Measurements from ENCODE around the gene GATA3. TPM values are rescaled to one million over a fixed set of nuclear protein-coding genes. Genes with fewer than 3 reads are reported as not detected.
A peak's percentile ranks its signal among the peaks of the same experiment; 100 is the strongest.

Gene GATA3
- total and polyA plus RNA-seq, 2 experiments from 2014 or later, result 2.4 to 15.4 TPM

DNA sequence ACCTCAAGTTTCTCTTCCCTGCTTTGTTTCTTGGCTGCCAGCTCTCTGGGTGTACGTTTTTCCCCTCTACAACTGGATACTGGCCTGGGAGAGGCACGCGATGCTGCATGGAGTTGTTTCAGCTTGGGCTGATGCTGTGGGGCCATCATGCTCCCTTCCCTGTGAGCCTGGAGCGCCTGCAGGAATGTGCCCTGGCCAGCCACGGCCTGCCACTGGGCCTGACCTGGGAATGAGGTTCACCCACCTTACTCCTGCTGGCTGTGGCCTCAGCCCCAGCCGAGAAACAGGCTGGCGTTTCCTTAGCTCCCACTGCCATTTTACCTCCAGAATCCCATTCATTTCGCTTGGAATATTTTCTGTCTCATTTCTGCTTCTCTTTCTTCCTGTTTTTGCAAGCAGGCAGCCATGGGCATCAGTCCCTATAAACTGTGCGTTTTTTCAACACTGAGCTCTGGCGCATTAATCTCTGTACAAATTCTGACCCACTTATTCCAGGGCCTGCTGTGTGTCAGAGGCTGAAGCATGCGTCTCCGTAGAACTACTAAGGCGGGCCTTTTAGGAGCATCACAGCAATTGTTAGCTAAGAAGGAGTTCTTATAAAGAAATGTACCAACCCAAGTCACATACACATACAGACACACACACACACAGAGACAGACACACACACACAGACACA, 57.9 kb downstream of the GATA3 start:
- Histone ChIP-seq H3K9me2 (replicated peaks; ENCODE audit: insufficient read depth) (no peaks in the 10 kb centered on the region), H3K27ac (no peak overlapping the region), H3K27me3 (no peaks in the 10 kb centered on the region), H3K36me3 (replicated peaks; ENCODE audit: insufficient read depth, low read depth) (no peaks in the 10 kb centered on the region), H3K4me1 (ENCODE audit: insufficient read depth) (no peaks in the 10 kb centered on the region), H4K20me1 (ENCODE audit: insufficient read depth, poor library complexity, severe bottlenecking) (no peaks in the 10 kb centered on the region), H3K4me3 (no peak overlapping the region), H3K9me3 (ENCODE audit: low read depth) (no peaks in the 10 kb centered on the region), H3K4me2 (no peak overlapping the region), H2AFZ (no peak overlapping the region), H3K79me2 (no peaks in the 10 kb centered on the region)
- peak; percentile 13 for DNase-seq (ENCODE audit: low spot score)
- WGBS (ENCODE audit: low lambda C conversion rate, missing lambda C conversion rate), result 77% methylated on average over 13 of the region's 13 CpGs
- TF ChIP-seq EZH2phosphoT487 (IDR thresholded peaks at IDR 0.05; ENCODE audit: low read depth, severe bottlenecking, unreplicated experiment), result no peak
- no peak for TF ChIP-seq EZH2 (IDR thresholded peaks at IDR 0.05; ENCODE audit: borderline replicate concordance)
- TF ChIP-seq, protein P1, sequence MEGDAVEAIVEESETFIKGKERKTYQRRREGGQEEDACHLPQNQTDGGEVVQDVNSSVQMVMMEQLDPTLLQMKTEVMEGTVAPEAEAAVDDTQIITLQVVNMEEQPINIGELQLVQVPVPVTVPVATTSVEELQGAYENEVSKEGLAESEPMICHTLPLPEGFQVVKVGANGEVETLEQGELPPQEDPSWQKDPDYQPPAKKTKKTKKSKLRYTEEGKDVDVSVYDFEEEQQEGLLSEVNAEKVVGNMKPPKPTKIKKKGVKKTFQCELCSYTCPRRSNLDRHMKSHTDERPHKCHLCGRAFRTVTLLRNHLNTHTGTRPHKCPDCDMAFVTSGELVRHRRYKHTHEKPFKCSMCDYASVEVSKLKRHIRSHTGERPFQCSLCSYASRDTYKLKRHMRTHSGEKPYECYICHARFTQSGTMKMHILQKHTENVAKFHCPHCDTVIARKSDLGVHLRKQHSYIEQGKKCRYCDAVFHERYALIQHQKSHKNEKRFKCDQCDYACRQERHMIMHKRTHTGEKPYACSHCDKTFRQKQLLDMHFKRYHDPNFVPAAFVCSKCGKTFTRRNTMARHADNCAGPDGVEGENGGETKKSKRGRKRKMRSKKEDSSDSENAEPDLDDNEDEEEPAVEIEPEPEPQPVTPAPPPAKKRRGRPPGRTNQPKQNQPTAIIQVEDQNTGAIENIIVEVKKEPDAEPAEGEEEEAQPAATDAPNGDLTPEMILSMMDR (IDR thresholded peaks at IDR 0.05; ENCODE audit: poor library complexity), result no peak

DNA sequence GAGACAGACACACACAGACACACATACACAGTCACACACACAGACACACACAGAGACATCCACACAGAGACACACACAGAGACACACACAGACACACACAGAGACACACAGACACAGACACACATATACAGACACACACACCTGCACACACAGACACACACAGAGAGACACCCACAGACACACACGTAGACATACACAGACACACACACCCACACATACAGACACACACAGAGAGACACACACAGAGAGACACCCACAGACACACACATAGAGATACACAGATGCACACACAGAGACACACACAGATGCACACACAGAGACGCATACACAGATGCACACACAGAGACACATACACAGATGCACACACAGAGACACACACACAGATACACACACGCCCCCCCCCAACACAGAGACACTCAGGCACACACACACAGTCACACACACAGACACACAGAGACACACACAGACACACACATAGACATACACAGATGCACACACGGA, 58.5 kb downstream of the GATA3 start:
- H3K9me3 ChIP-seq (ENCODE audit: low read depth), result no peaks in the 10 kb centered on the region
- no peaks in the 10 kb centered on the region for H3K27me3 ChIP-seq
- H4K20me1 ChIP-seq (ENCODE audit: insufficient read depth, poor library complexity, severe bottlenecking), result no peaks in the 10 kb centered on the region
- no peak for DNase-seq (ENCODE audit: low spot score)
- no peak overlapping the region for H3K4me2 ChIP-seq
- TF ChIP-seq, protein P1 (IDR thresholded peaks at IDR 0.05; ENCODE audit: poor library complexity), result no peak
- TF ChIP-seq EZH2 (IDR thresholded peaks at IDR 0.05; ENCODE audit: borderline replicate concordance), result no peak
- no peak overlapping the region for H3K27ac ChIP-seq
- no peak overlapping the region for H2AFZ ChIP-seq
- no peaks in the 10 kb centered on the region for H3K4me1 ChIP-seq (ENCODE audit: insufficient read depth)
- WGBS (ENCODE audit: low lambda C conversion rate, missing lambda C conversion rate), result 94% methylated on average over 3 of the region's 4 CpGs
- H3K4me3 ChIP-seq, result no peak overlapping the region
- no peaks in the 10 kb centered on the region for H3K36me3 ChIP-seq (replicated peaks; ENCODE audit: insufficient read depth, low read depth)
- no peaks in the 10 kb centered on the region for H3K9me2 ChIP-seq (replicated peaks; ENCODE audit: insufficient read depth)
- H3K79me2 ChIP-seq, result no peaks in the 10 kb centered on the region

DNA sequence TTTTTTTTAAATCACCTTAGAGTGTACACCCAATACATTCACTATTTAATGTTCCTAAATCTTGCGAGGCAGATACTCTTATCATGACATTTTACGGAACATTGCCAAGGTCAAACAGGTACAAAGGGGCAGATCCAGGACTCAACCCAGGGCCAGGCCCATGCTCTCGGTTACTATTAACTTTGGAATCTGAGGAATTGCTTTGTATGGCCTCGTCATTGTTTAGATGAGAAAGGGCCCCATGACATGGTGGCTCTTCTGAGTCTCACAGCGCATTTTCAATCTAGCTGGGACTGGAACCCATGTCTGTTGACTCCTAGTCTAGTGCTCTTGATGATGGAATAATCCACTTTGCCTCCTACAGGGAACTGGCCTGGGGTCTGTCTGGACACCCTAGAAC, 59.1 kb downstream of the GATA3 start:
- Histone ChIP-seq H2AFZ (no peak overlapping the region), H3K9me3 (ENCODE audit: low read depth) (no peaks in the 10 kb centered on the region), H3K9me2 (replicated peaks; ENCODE audit: insufficient read depth) (no peaks in the 10 kb centered on the region), H3K36me3 (replicated peaks; ENCODE audit: insufficient read depth, low read depth) (no peaks in the 10 kb centered on the region), H3K4me1 (ENCODE audit: insufficient read depth) (no peaks in the 10 kb centered on the region), H4K20me1 (ENCODE audit: insufficient read depth, poor library complexity, severe bottlenecking) (no peaks in the 10 kb centered on the region), H3K27me3 (no peaks in the 10 kb centered on the region), H3K4me3 (no peak overlapping the region), H3K4me2 (no peak overlapping the region), H3K79me2 (no peaks in the 10 kb centered on the region), H3K27ac (no peak overlapping the region)
- no peak for DNase-seq (ENCODE audit: low spot score)
- TF ChIP-seq EZH2phosphoT487 (IDR thresholded peaks at IDR 0.05; ENCODE audit: low read depth, severe bottlenecking, unreplicated experiment) (no peak), EZH2 (IDR thresholded peaks at IDR 0.05; ENCODE audit: borderline replicate concordance) (no peak)
- TF ChIP-seq, protein P1 (IDR thresholded peaks at IDR 0.05; ENCODE audit: poor library complexity), result no peak
- WGBS (ENCODE audit: low lambda C conversion rate, missing lambda C conversion rate), result 81% methylated on average over 5 of the region's 5 CpGs

All from hepatocyte (in vitro differentiated cells).